HG03439 (cell line): ENCODE measurements around the gene DNAJB5.
"Not testable (repeated sequence)": the region's sequence is repeated elsewhere in the genome, so short reads cannot be mapped to it uniquely, and the experiment has no call there.

Experiments
- ATAC-seq: cut with Tn5 transposase; IDR thresholded peaks from one replicate; pipeline ENCODE4 v1.9.1; 2021; ENCODE audit warnings: mild to moderate bottlenecking, moderate library complexity; ENCODE audit not compliant: unreplicated experiment

DNAJB5 gene

GRCh38 chr9:34998266-34998665, 8.7 kb downstream of the DNAJB5 start:
- ATAC-seq = no peak

- no peak for ATAC-seq
Measured at GRCh38 chr9:34999576-34999975, 10.0 kb downstream of the DNAJB5 start.

GRCh38 chr9:35000535-35001284, 11.2 kb downstream of the DNAJB5 start:
- no peak for ATAC-seq

GRCh38 chr9:35001285-35001677, 11.7 kb downstream of the DNAJB5 start:
- no peak for ATAC-seq

GRCh38 chr9:35001803-35002502, 12.4 kb downstream of the DNAJB5 start:
- ATAC-seq = no peak

- ATAC-seq = no peak
Measured at GRCh38 chr9:35002623-35003022, 13.1 kb downstream of the DNAJB5 start.

- not testable (repeated sequence) for ATAC-seq
Measured at GRCh38 chr9:35004299-35004698, 14.8 kb downstream of the DNAJB5 start.

- no peak for ATAC-seq
Measured at GRCh38 chr9:35010351-35010958, 20.9 kb downstream of the DNAJB5 start.

- no peak for ATAC-seq
Measured at GRCh38 chr9:35014517-35014916, 25.0 kb downstream of the DNAJB5 start.

- not testable (repeated sequence) for ATAC-seq
Measured at GRCh38 chr9:35023443-35023842, 33.9 kb downstream of the DNAJB5 start.

GRCh38 chr9:35026671-35027070, 37.1 kb downstream of the DNAJB5 start:
- no peak for ATAC-seq

- no peak for ATAC-seq
Measured at GRCh38 chr9:35027374-35027773, 37.8 kb downstream of the DNAJB5 start.

GRCh38 chr9:35027860-35028259, 38.3 kb downstream of the DNAJB5 start:
- no peak for ATAC-seq

- ATAC-seq = no peak
Measured at GRCh38 chr9:35028341-35028740, 38.8 kb downstream of the DNAJB5 start.

GRCh38 chr9:35029241-35029640, 39.7 kb downstream of the DNAJB5 start:
- ATAC-seq = no peak

- no peak for ATAC-seq
Measured at GRCh38 chr9:35029852-35030251, 40.3 kb downstream of the DNAJB5 start.

- ATAC-seq = no peak
Measured at GRCh38 chr9:35033101-35033500, 43.6 kb downstream of the DNAJB5 start.

GRCh38 chr9:35035851-35036701, 46.5 kb downstream of the DNAJB5 start:
- ATAC-seq = no peak

- no peak for ATAC-seq
Measured at GRCh38 chr9:35042081-35042604, 52.6 kb downstream of the DNAJB5 start.

- no peak for ATAC-seq
Measured at GRCh38 chr9:35042891-35043545, 53.5 kb downstream of the DNAJB5 start.
